HUES48 (cell line): Measurements from ENCODE around the gene CUBN.
A peak's percentile ranks its signal among the peaks of the same experiment; 100 is the strongest.

Experiments used
- H3K27ac ChIP-seq: one replicate; pipeline ENCODE4 v1.7.0; 2013; ENCODE audit warnings: low read depth, low read length, inconsistent platforms
- H3K27me3 ChIP-seq: 2 replicates; pipeline ENCODE4 v1.6.1; 2013; ENCODE audit warnings: mild to moderate bottlenecking, low read length; ENCODE audit not compliant: control insufficient read depth, insufficient read depth
- H3K36me3 ChIP-seq: 2 replicates; pipeline ENCODE4 v1.6.1; 2013; ENCODE audit warnings: low read length; ENCODE audit not compliant: control insufficient read depth, insufficient read depth
- H3K4me1 ChIP-seq: 2 replicates; pipeline ENCODE4 v1.6.1; 2013; ENCODE audit warnings: mild to moderate bottlenecking, low read length; ENCODE audit not compliant: control insufficient read depth, insufficient read depth
- H3K4me3 ChIP-seq: 2 replicates; pipeline ENCODE4 v1.5.1; 2013; ENCODE audit warnings: mild to moderate bottlenecking, low read depth, low read length
- H3K9ac ChIP-seq: 2 replicates; pipeline ENCODE4 v1.6.1; 2013; ENCODE audit warnings: mild to moderate bottlenecking, low read depth, low read length, moderate library complexity
- H3K9me3 ChIP-seq: 2 replicates; pipeline ENCODE4 v1.6.1; 2013; ENCODE audit warnings: low read length; ENCODE audit not compliant: control insufficient read depth, insufficient read depth

Gene CUBN

GRCh38 chr10:17006631-17007417 lies 122.8 kb downstream of the CUBN start:
- Histone ChIP-seq H3K27ac (no peak overlapping the region), H3K9ac (no peak overlapping the region), H3K4me3 (no peak overlapping the region), H3K36me3 (no peaks in the 10 kb centered on the region), H3K9me3 (no peaks in the 10 kb centered on the region; the same call in 1 of the 2 replicates), H3K27me3 (no peaks in the 10 kb centered on the region), H3K4me1 (no peaks in the 10 kb centered on the region)

- H3K27ac ChIP-seq, result no peak overlapping the region
- no peaks in the 10 kb centered on the region for H3K4me1 ChIP-seq
- H3K36me3 ChIP-seq, result no peaks in the 10 kb centered on the region
- no peak overlapping the region for H3K4me3 ChIP-seq
- H3K9ac ChIP-seq, result no peak overlapping the region
- H3K9me3 ChIP-seq, result no peaks in the 10 kb centered on the region
- no peaks in the 10 kb centered on the region for H3K27me3 ChIP-seq
Observed at GRCh38 chr10:17005621-17006566, 123.7 kb downstream of the CUBN start.

- Histone ChIP-seq H3K4me1 (no peaks in the 10 kb centered on the region), H3K9ac (no peak overlapping the region), H3K27ac (no peak overlapping the region)
Observed at GRCh38 chr10:17004801-17005380, 124.7 kb downstream of the CUBN start.

GRCh38 chr10:17003651-17004286 lies 125.8 kb downstream of the CUBN start:
- Histone ChIP-seq H3K27ac (no peak overlapping the region), H3K4me3 (no peak overlapping the region), H3K27me3 (no peaks in the 10 kb centered on the region), H3K36me3 (no peaks in the 10 kb centered on the region), H3K9me3 (no peaks in the 10 kb centered on the region), H3K9ac (no peak overlapping the region), H3K4me1 (no peaks in the 10 kb centered on the region)

More at GRCh38 chr10:17004801-17005380, 124.7 kb downstream of the CUBN start:
- Histone ChIP-seq H3K9me3 (no peaks in the 10 kb centered on the region), H3K4me3 (no peak overlapping the region), H3K27me3 (no peaks in the 10 kb centered on the region), H3K36me3 (no peaks in the 10 kb centered on the region)

- Histone ChIP-seq H3K27me3 (no peaks in the 10 kb centered on the region), H3K9ac (no peak overlapping the region), H3K27ac (no peak overlapping the region), H3K36me3 (no peaks in the 10 kb centered on the region), H3K4me1 (no peaks in the 10 kb centered on the region), H3K9me3 (no peaks in the 10 kb centered on the region), H3K4me3 (no peak overlapping the region)
Observed at GRCh38 chr10:17003151-17003550, 126.5 kb downstream of the CUBN start.

GRCh38 chr10:17001961-17002749 lies 127.5 kb downstream of the CUBN start:
- no peak overlapping the region for H3K27ac ChIP-seq
- H3K27me3 ChIP-seq, result no peaks in the 10 kb centered on the region
- no peak overlapping the region for H3K9ac ChIP-seq
- no peaks in the 10 kb centered on the region for H3K9me3 ChIP-seq
- H3K36me3 ChIP-seq, result no peaks in the 10 kb centered on the region
- H3K4me3 ChIP-seq, result no peak overlapping the region
- H3K4me1 ChIP-seq, result no peaks in the 10 kb centered on the region

- H3K4me3 ChIP-seq, result no peak overlapping the region
- H3K4me1 ChIP-seq, result no peaks in the 10 kb centered on the region
- no peak overlapping the region for H3K9ac ChIP-seq
Observed at GRCh38 chr10:17001297-17001744, 128.3 kb downstream of the CUBN start.

GRCh38 chr10:16999665-17000451 lies 129.8 kb downstream of the CUBN start:
- no peaks in the 10 kb centered on the region for H3K4me1 ChIP-seq
- H3K36me3 ChIP-seq, result no peaks in the 10 kb centered on the region
- H3K4me3 ChIP-seq, result no peak overlapping the region
- H3K27ac ChIP-seq, result no peak overlapping the region
- H3K27me3 ChIP-seq, result no peaks in the 10 kb centered on the region
- H3K9ac ChIP-seq, result no peak overlapping the region
- no peaks in the 10 kb centered on the region for H3K9me3 ChIP-seq

More at GRCh38 chr10:17001297-17001744, 128.3 kb downstream of the CUBN start:
- Histone ChIP-seq H3K36me3 (no peaks in the 10 kb centered on the region), H3K27me3 (no peaks in the 10 kb centered on the region), H3K27ac (no peak overlapping the region), H3K9me3 (no peaks in the 10 kb centered on the region)

GRCh38 chr10:16996530-16996964 lies 133.1 kb downstream of the CUBN start:
- H3K9ac ChIP-seq, result no peak overlapping the region
- peak overlapping the region; percentile 14 for H3K27ac ChIP-seq
- H3K9me3 ChIP-seq, result no peaks in the 10 kb centered on the region
- H3K4me1 ChIP-seq, result no peaks in the 10 kb centered on the region
- no peaks in the 10 kb centered on the region for H3K27me3 ChIP-seq
- no peaks in the 10 kb centered on the region for H3K36me3 ChIP-seq
- H3K4me3 ChIP-seq, result no peak overlapping the region
